GM12874 (cell line): ENCODE results near the gene TPM1.

Experiments used
- CTCF ChIP-seq: IDR thresholded peaks from 2 replicates; pipeline ENCODE4 v1.5.1; 2011; ENCODE audit warnings: low read depth, mild to moderate bottlenecking, control low read depth, low read length, moderate library complexity; ENCODE audit not compliant: insufficient read depth

TPM1 gene

GRCh38 chr15:63027646-63028045, 14.9 kb upstream of the TPM1 start:
- TF ChIP-seq CTCF = no peak

GRCh38 chr15:63028442-63029110, 14.0 kb upstream of the TPM1 start:
- TF ChIP-seq CTCF = no peak

- no peak for TF ChIP-seq CTCF
These were observed 12.9 kb upstream of the TPM1 start for GRCh38 chr15:63029676-63030075.

GRCh38 chr15:63030101-63030551, 12.4 kb upstream of the TPM1 start:
- no peak for TF ChIP-seq CTCF

- TF ChIP-seq CTCF = no peak
These were observed 8.0 kb upstream of the TPM1 start for GRCh38 chr15:63034578-63034977.

GRCh38 chr15:63035253-63035652, 7.3 kb upstream of the TPM1 start:
- no peak for TF ChIP-seq CTCF

GRCh38 chr15:63035977-63036376, 6.6 kb upstream of the TPM1 start:
- no peak for TF ChIP-seq CTCF
